ENCODE measurements around the gene WDR90.

GRCh38 chr16:698911-699671 lies 49.9 kb downstream of the WDR90 start:
- TF ChIP-seq POLR2A (IDR thresholded peaks at IDR 0.05) (no peak), CTCF (IDR thresholded peaks at IDR 0.05) (no peak)
